Measurements from ENCODE around the gene HOXB1.
"Not testable (repeated sequence)": the region's sequence is repeated elsewhere in the genome, so short reads cannot be mapped to it uniquely, and the experiment has no call there.

Gene HOXB1

GRCh38 chr17:48543107-48543853, 12.5 kb upstream of the HOXB1 start:
- no peak for DNase-seq (ENCODE audit: low spot score)

GRCh38 chr17:48542698-48543106, 11.9 kb upstream of the HOXB1 start:
- no peak for DNase-seq (ENCODE audit: low spot score)

- no peak for DNase-seq (ENCODE audit: low spot score)
Measured at GRCh38 chr17:48542114-48542656, 11.4 kb upstream of the HOXB1 start.

- DNase-seq (ENCODE audit: low spot score): no peak
Measured at GRCh38 chr17:48541577-48542113, 10.8 kb upstream of the HOXB1 start.

GRCh38 chr17:48541036-48541576, 10.3 kb upstream of the HOXB1 start:
- DNase-seq (ENCODE audit: low spot score): no peak

- DNase-seq (ENCODE audit: low spot score): no peak
Measured at GRCh38 chr17:48540213-48540612, 9.4 kb upstream of the HOXB1 start.

GRCh38 chr17:48539177-48539576, 8.4 kb upstream of the HOXB1 start:
- DNase-seq (ENCODE audit: low spot score): no peak

- no peak for DNase-seq (ENCODE audit: low spot score)
Measured at GRCh38 chr17:48537316-48537715, 6.5 kb upstream of the HOXB1 start.

GRCh38 chr17:48535793-48536559, 5.2 kb upstream of the HOXB1 start:
- not testable (repeated sequence) for DNase-seq (ENCODE audit: low spot score)

GRCh38 chr17:48532261-48532660, 1.4 kb upstream of the HOXB1 start:
- no peak for DNase-seq (ENCODE audit: low spot score)

GRCh38 chr17:48530208-48530886, 464 bp downstream of the HOXB1 start:
- DNase-seq (ENCODE audit: low spot score): no peak

GRCh38 chr17:48529683-48530009, 1.2 kb downstream of the HOXB1 start:
- DNase-seq (ENCODE audit: low spot score): no peak

GRCh38 chr17:48528936-48529682, 1.7 kb downstream of the HOXB1 start:
- DNase-seq (ENCODE audit: low spot score): no peak

GRCh38 chr17:48528153-48528935, 2.5 kb downstream of the HOXB1 start:
- DNase-seq (ENCODE audit: low spot score): no peak

- DNase-seq (ENCODE audit: low spot score): no peak
Measured at GRCh38 chr17:48527547-48527932, 3.3 kb downstream of the HOXB1 start.

- no peak for DNase-seq (ENCODE audit: low spot score)
Measured at GRCh38 chr17:48526608-48527546, 3.9 kb downstream of the HOXB1 start.

GRCh38 chr17:48523010-48523409, 7.8 kb downstream of the HOXB1 start:
- no peak for DNase-seq (ENCODE audit: low spot score)

GRCh38 chr17:48522031-48522653, 8.7 kb downstream of the HOXB1 start:
- no peak for DNase-seq (ENCODE audit: low spot score)

GRCh38 chr17:48520631-48521079, 10.2 kb downstream of the HOXB1 start:
- DNase-seq (ENCODE audit: low spot score): no peak
